Endothelial cell of umbilical vein (primary cell): Measurements from ENCODE around the gene RNF227.

Experiments used
- MYC ChIP-seq: IDR thresholded peaks from one replicate; pipeline ENCODE4 v1.6.1; 2011; ENCODE audit warnings: mild to moderate bottlenecking, low read depth, low read length
- POLR2A ChIP-seq: IDR thresholded peaks from 2 replicates; pipeline ENCODE4 v1.6.1; 2012; ENCODE audit warnings: low read depth, mild to moderate bottlenecking, control low read depth, low read length
- POLR2AphosphoS5 ChIP-seq: IDR thresholded peaks from 2 replicates; pipeline ENCODE4 v1.6.1; 2012; ENCODE audit warnings: low read depth, mild to moderate bottlenecking, control low read depth, low read length, moderate library complexity; ENCODE audit not compliant: insufficient read depth
- TF ChIP-seq, protein P1 (sequence below), 2 donors: IDR thresholded peaks; 1 replicate in 1 of 2; 2 replicates in 1 of 2; pipeline ENCODE4 v1.5.1; 2011; ENCODE audit warnings: low read length in 2 of 2, mild to moderate bottlenecking in 2 of 2, moderate library complexity in 2 of 2, control low read depth in 1 of 2, inconsistent platforms in 1 of 2, low read depth in 1 of 2; ENCODE audit not compliant: insufficient read depth in 1 of 2; ENCODE audit errors: extremely low read depth in 1 of 2
- TF ChIP-seq, protein P2 (sequence below): IDR thresholded peaks from 2 replicates; pipeline ENCODE4 v1.6.1; 2011; ENCODE audit not compliant: insufficient read depth, insufficient read length

DNA sequence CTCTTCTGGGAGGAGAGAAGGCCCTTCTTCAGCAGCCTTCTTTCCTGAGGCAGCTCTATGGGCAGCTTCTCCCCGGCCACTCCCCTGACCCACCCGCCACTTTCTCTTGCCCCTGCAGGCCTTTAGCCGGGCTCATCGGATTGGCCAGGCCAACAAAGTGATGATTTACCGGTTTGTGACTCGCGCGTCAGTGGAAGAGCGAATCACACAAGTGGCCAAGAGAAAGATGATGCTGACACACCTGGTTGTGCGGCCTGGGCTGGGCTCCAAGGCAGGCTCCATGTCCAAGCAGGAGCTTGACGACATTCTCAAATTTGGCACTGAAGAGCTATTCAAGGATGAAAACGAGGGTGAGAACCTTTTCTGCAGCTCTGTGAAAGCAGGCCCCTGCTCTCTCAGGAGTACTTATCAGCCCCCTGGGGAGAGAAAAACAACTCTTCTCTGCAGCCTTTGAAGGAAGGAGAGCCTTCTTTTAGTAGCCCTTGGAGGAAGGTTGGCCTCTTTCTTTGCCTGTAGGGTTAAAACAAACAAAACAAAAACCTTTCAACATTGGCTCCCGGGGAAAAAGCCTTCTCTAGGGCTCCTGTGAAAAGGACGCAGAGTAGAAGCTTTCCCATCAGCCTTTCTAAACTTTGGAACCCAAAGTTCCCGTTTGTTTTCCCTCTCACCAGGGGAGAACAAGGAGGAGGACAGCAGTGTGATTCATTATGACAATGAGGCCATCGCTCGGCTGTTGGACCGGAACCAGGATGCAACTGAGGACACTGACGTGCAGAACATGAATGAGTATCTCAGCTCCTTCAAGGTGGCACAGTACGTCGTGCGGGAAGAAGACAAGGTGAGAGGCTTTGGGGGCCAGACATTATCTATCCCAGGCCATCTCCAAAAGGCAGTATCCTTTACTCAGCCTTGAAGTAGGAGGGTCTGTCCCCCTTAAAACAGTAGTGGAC is 12.7 kb downstream of the RNF227 start:
- TF ChIP-seq, protein P1, sequence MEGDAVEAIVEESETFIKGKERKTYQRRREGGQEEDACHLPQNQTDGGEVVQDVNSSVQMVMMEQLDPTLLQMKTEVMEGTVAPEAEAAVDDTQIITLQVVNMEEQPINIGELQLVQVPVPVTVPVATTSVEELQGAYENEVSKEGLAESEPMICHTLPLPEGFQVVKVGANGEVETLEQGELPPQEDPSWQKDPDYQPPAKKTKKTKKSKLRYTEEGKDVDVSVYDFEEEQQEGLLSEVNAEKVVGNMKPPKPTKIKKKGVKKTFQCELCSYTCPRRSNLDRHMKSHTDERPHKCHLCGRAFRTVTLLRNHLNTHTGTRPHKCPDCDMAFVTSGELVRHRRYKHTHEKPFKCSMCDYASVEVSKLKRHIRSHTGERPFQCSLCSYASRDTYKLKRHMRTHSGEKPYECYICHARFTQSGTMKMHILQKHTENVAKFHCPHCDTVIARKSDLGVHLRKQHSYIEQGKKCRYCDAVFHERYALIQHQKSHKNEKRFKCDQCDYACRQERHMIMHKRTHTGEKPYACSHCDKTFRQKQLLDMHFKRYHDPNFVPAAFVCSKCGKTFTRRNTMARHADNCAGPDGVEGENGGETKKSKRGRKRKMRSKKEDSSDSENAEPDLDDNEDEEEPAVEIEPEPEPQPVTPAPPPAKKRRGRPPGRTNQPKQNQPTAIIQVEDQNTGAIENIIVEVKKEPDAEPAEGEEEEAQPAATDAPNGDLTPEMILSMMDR (IDR thresholded peaks at IDR 0.05; ENCODE audit: extremely low read depth in 1 of 2, insufficient read depth in 1 of 2, low read depth in 1 of 2, low read length in 2 of 2) = no peak
- TF ChIP-seq POLR2A (no peak), POLR2AphosphoS5 (no peak), MYC (no peak)
- TF ChIP-seq, protein P2, sequence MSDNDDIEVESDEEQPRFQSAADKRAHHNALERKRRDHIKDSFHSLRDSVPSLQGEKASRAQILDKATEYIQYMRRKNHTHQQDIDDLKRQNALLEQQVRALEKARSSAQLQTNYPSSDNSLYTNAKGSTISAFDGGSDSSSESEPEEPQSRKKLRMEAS = no peak
